Inflammatory macrophage treated with lipopolysaccharide for 1 hour (primary cell): Measurements from ENCODE around the gene SPDYE11.
A peak's percentile ranks its signal among the peaks of the same experiment; 100 is the strongest.
"Not testable (repeated sequence)": the region's sequence is repeated elsewhere in the genome, so short reads cannot be mapped to it uniquely, and the experiment has no call there.

Source experiments
- DNase-seq, 2 donors: peaks; one replicate each; pipeline ENCODE4 v3.0.0-alpha.2; 2020 to 2022

Gene SPDYE11, protein sequence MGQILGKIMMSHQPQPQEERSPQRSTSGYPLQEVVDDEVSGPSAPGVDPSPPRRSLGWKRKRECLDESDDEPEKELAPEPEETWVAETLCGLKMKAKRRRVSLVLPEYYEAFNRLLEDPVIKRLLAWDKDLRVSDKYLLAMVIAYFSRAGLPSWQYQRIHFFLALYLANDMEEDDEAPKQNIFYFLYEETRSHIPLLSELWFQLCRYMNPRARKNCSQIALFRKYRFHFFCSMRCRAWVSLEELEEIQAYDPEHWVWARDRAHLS

DNA sequence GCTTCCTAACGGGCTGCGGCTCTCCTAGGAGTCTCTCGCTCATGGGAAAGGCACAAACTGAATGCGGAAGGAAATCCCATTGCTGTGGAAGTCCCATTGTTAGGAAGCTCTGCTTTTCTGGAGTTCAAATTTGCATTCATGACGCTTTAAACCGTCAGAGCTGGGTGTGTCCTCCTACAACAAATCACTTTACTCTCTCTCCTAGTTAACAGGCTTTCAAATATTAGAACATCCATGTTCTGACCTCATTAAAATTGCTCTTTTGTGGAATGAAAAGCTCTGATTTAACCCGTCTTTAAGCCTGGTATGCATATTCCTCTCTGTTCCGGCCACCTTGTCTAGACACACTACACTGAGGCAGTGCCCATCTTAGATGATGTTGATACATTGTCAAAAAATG is at the start of gene SPDYE11:
TSS of gene SPDYE11 (minus strand) at position 101 of the 400 bp plus-strand sequence. CDS start 1,800 bp downstream, outside the sequence.
- not testable (repeated sequence) for DNase-seq

DNA sequence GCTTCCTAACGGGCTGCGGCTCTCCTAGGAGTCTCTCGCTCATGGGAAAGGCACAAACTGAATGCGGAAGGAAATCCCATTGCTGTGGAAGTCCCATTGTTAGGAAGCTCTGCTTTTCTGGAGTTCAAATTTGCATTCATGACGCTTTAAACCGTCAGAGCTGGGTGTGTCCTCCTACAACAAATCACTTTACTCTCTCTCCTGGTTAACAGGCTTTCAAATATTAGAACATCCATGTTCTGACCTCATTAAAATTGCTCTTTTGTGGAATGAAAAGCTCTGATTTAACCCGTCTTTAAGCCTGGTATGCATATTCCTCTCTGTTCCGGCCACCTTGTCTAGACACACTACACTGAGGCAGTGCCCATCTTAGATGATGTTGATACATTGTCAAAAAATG is 28.2 kb upstream of the SPDYE11 start, which contains the start of gene SPDYE9:
TSS of gene SPDYE9 (minus strand) at position 101 of the 400 bp plus-strand sequence. CDS start 1,800 bp downstream, outside the sequence.
- not testable (repeated sequence) for DNase-seq

DNA sequence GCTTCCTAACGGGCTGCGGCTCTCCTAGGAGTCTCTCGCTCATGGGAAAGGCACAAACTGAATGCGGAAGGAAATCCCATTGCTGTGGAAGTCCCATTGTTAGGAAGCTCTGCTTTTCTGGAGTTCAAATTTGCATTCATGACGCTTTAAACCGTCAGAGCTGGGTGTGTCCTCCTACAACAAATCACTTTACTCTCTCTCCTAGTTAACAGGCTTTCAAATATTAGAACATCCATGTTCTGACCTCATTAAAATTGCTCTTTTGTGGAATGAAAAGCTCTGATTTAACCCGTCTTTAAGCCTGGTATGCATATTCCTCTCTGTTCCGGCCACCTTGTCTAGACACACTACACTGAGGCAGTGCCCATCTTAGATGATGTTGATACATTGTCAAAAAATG is 28.0 kb downstream of the SPDYE11 start, which contains the start of gene SPDYE8:
TSS of gene SPDYE8 (minus strand) at position 101 of the 400 bp plus-strand sequence. CDS start 1,800 bp downstream, outside the sequence.
- not testable (repeated sequence) for DNase-seq

DNA sequence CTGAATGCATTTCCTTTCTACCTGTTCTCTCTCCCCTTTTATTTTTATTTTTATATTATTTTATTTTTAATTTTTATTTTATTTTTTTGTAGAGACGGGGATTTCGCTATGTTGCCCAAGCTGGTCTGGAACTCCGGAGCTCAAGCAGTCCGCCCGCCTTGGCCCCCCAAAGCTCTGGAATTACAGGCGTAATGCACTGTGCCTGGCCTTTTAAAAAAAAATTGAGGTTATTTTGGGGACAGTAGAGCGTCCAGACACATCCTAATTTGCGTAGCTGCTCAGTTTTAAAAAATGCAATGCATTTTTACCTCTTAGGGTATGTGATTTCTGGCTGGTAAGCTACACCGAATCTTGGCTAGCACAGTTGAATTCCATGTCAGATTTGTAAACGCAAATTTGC is 51.2 kb downstream of the SPDYE11 start:
- not testable (repeated sequence) for DNase-seq

DNA sequence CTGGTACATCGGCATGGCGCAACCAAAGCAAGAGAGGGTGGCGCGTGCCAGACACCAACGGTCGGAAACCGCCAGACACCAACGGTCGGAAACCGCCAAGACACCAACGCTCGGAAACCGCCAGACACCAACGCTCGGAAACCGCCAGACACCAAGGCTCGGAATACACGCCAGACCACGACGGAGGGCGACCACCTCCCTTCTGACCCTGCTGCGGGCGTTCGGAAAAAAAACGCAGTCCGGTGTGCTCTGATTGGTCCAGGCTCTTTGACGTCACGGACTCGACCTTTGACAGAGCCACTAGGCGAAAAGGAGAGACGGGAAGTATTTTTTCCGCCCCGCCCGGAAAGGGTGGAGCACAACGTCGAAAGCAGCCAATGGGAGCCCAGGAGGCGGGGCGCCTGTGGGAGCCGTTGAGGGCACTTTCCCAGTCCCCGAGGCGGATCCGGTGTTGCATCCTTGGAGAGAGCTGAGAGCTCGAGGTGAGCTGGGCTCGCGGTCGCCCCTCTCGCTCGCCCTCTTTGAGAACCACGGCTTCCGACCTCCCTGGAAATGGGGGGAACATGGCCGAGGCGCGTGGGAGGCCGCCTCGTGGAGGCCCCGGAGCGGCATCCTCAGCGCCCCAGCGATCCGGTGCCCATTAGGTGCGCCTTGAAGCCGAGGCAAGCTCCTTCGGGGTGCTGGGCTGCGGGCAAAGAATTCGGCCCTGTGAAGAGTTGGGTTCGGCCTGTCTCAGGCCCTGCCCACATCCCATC is 51.8 kb downstream of the SPDYE11 start:
- peak in 1 of 2 donors; percentile 67 for DNase-seq

DNA sequence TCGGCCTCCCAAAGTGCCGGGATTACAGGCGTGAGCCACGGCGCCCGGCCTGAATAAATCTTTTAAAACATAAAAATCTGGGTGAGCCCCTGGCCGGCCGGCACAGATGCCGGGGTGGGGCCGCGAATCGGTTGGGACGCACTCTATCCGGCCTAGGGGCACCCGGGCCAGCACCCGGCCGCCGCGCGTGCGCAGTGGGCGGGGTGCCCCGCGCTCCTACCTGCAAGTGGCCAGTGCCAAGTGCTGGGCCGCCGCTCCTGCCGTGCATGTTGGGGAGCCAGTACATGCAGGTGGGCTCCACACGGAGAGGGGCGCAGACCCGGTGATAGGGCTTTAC is 52.4 kb downstream of the SPDYE11 start:
- not testable (repeated sequence) for DNase-seq

DNA sequence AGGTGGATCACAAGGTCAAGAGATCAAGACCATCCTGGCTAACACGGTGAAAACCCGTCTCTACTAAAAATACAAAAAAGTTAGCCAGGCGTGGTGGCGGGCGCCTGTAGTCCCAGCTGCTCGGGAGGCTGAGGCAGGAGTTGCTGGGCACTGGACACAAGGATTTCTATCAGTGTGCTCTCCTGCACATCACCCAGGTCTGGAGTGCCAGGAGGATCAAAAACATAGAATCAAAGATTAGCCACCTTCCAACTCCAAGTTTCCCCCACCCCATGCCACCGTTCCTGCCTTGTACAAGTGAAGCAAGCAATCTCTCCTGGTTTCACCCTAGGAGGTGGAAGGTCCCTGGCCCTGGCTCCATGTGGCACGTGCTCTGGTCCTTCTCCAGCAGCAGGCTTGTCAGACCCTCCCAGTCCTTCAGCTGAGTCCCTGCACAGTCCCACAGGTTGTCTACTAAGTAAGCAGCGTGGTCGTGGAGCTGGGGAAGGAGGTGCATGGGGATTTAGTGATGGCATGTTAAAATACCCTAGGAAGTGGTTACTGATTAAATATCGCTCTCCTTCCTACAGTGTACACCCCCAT is 59.7 kb downstream of the SPDYE11 start:
- not testable (repeated sequence) for DNase-seq
